GM10248 (cell line): ENCODE measurements around the gene AJUBA.

Source experiments
- CTCF ChIA-PET: fragments of 300-600 bp; sonication (Branson Sonifier 250); formaldehyde crosslinking; extraction: SDS; loops from one replicate; lab custom pipeline; 2021; ENCODE audit warnings: antibody characterized with exemption; lab: Yijun Ruan, JAX
- POLR2A ChIA-PET: fragments of 350-650 bp; sonication (Branson Sonifier 250); formaldehyde crosslinking; extraction: SDS; loops from one replicate; lab custom pipeline; 2020; ENCODE audit warnings: antibody characterized with exemption; lab: Yijun Ruan, JAX
- DNase-seq: peaks from one replicate; pipeline ENCODE4 v3.0.0; 2012; ENCODE audit errors: extremely low spot score
- TF ChIP-seq, protein P1 (sequence below): IDR thresholded peaks from 2 replicates; pipeline ENCODE4 v1.5.1; 2012; ENCODE audit warnings: mild to moderate bottlenecking, low read depth; ENCODE audit errors: extremely low read depth, missing control alignments, control extremely low read depth

AJUBA gene

GRCh38 chr14:22926316-22926715 lies 56.0 kb downstream of the AJUBA start:
- ChIA-PET CTCF (interaction anchor here (1.1 to 6.4 kb wide), 2 partner anchors 58 to 142 kb away, joined by 5 to 61 read pairs; partner anchors contain the start of gene AJUBA), POLR2A (no interaction called here)
- TF ChIP-seq, protein P1, sequence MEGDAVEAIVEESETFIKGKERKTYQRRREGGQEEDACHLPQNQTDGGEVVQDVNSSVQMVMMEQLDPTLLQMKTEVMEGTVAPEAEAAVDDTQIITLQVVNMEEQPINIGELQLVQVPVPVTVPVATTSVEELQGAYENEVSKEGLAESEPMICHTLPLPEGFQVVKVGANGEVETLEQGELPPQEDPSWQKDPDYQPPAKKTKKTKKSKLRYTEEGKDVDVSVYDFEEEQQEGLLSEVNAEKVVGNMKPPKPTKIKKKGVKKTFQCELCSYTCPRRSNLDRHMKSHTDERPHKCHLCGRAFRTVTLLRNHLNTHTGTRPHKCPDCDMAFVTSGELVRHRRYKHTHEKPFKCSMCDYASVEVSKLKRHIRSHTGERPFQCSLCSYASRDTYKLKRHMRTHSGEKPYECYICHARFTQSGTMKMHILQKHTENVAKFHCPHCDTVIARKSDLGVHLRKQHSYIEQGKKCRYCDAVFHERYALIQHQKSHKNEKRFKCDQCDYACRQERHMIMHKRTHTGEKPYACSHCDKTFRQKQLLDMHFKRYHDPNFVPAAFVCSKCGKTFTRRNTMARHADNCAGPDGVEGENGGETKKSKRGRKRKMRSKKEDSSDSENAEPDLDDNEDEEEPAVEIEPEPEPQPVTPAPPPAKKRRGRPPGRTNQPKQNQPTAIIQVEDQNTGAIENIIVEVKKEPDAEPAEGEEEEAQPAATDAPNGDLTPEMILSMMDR, result no peak
- no peak for DNase-seq

- TF ChIP-seq, protein P1, result no peak
- ChIA-PET POLR2A (no interaction called here), CTCF (interaction anchor here (1.1 to 6.4 kb wide), 2 partner anchors 59 to 143 kb away, joined by 5 to 61 read pairs; partner anchors contain the start of gene AJUBA)
- no peak for DNase-seq
These were observed 56.8 kb downstream of the AJUBA start for GRCh38 chr14:22925513-22925912.

DNA sequence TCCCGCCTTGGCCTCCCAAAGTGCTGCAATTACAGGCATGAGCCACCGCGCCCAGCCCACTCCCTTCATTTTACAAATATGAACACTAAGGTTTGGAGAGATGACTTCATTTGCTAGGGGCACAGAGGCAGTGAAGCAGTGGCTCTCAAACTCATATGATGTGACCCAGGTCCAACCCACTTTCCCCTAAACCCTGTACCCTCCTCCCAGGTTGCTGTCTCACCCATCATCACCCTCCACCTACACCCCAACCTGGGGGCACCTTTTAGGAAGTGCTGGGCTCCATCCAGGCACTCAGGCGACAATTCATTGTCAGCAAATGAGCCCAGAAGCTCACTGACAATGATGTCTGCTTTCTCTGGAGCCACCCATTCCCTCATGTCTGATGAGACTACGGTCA lies 58.6 kb downstream of the AJUBA start:
- DNase-seq, result no peak
- POLR2A ChIA-PET, result no interaction called here
- TF ChIP-seq, protein P1, result no peak
- CTCF ChIA-PET, result no interaction called here

DNA sequence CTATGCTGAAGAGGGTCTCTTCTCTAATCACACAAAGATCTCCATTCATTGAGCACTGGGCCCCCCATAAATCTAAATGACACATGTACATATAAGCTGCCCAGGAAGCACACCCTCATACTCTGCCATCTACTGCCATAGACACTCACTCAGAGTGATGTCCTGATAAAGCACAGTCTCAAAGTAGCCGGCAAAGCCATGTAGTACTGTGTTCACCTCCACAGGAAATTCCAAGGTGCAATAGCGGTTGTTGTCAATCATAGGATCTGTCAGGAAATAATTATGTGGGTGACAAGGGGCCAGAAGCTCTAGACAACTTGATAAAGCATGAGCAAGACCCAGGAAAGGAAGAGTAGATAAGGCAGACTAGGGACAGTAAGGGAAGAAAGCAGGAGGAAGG lies 60.1 kb downstream of the AJUBA start:
- CTCF ChIA-PET, result no interaction called here
- no peak for DNase-seq
- POLR2A ChIA-PET, result no interaction called here
- TF ChIP-seq, protein P1, result no peak
